CD1c-positive myeloid dendritic cell (primary cell): ENCODE data around the gene RWDD1.

Experiments used
- DNase-seq: peaks from one replicate; pipeline ENCODE4 v3.0.0-alpha.2; 2016; ENCODE audit errors: extremely low spot score

Gene RWDD1

DNA sequence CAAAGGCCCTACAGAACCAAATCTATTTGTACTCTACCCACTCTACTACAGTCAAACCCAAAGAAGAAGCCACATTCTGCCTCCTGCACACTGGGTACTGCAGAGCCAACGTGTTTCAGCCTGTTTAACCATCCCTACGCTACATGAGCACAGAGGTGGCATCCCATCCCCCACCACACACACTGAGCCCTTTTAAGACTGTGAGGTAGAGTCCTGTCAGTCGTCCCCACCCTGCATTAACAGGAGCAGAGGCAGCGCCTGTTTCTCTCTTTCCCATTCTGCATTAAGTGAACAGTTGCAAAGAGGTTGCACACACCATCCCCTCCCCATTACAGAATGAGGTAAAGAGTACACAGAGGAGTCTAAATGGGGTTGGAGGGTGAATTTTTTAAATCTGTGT, 39.8 kb downstream of the RWDD1 start:
- no peak for DNase-seq

DNA sequence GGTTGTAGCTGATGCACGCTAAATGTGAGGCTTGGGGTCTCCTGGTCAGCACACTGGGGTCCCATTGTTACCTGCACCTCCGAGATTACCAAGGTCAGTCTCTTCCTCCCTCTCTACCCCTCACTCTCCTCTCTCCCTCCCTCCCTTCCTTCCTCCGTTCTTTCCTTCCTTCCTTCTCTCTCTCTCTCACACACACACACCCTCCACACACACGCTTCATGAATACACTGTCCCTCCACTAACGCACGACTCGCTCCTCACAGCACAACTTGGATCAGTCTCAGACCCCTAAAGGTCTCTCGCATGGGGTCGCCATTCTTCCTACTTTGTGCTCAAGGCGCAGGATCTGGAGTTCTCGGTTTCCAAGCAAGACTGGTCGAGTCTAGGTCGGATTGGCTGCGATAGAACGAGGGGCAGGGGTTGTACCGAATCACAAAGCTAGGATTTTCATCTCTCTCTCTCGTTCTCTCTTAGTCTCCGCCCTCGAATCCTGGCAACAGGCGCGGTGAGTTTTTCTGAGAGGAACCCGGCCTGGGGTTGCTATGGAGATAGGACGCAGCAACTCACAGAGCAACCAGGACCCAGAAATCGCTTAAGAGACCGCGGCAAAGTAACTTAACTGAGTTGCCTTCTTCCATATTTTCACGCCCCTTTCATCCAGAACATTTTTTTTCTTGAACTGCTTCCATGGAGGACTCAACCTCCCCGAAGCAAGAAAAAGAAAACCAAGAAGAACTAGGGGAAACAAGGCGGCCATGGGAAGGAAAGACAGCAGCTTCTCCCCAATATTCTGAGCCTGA, 44.8 kb downstream of the RWDD1 start, which contains the start of gene RSPH4A:
TSS of gene RSPH4A (plus strand) at position 543 of the 800 bp plus-strand sequence. CDS start at position 688, 145 bp downstream.
- DNase-seq = peak; percentile 75

DNA sequence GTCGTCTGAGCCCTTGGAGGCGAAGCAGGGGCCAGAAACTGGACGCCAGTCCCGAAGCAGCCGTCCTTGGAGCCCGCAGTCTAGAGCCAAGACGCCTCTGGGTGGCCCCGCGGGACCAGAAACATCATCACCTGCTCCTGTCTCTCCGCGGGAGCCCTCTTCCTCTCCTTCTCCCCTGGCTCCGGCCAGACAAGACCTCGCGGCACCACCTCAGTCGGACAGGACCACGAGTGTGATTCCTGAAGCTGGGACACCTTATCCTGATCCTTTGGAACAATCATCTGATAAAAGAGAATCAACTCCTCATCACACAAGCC, 45.4 kb downstream of the RWDD1 start:
- DNase-seq = no peak

DNA sequence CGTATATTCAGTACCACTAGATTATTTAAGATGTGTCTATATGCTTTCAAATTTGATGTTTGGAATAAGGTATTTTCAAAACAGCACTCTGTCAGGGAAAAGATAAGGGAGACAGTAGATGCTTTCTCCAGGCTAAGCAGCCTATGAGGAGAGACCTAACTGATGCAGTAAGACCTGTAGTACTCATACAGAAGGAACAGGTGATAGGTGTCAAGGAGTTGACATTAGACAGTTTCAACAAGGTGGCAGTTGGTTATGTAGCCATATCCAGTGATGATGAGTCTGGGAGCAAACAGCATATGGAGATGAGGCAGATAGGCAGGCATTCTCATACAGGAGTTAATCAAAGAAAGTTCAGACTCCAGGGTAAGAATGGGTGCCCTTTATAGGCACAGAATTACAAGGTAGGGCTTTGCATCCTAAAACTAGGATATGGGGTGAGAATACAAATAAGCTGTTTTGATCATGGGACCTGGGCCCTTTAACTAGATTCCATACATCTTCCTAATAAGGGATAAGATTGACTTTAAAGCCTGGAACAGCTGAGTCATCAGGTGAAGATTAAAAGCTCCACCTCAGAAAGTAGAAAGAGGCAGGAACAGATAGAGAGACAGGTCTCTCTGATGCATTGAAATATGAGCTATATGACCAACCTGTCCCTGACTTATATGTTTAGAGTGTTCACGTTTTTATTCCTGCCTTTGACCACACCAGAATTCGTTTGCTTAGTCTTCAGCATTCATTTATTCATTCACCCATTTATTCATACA, 52.9 kb downstream of the RWDD1 start:
- no peak for DNase-seq

DNA sequence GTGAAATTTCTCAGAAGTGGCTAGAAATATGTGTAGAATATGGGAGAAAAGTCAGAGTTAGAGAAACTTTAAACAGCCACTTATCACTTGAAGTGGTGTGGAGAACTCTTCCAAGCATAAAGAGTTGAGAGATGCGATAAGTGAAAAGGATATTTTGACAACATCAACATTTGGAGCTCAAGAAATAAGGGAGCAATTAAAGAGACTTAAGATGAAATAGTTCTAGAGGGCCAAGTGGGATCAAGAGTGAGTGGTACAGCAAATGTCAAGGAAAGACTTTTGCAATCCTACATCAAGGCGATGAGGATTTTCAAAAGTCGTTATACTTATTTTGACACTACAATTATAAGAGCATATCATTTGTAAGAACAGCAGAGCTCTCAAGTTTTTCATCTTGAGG, 54.6 kb downstream of the RWDD1 start:
- no peak for DNase-seq

DNA sequence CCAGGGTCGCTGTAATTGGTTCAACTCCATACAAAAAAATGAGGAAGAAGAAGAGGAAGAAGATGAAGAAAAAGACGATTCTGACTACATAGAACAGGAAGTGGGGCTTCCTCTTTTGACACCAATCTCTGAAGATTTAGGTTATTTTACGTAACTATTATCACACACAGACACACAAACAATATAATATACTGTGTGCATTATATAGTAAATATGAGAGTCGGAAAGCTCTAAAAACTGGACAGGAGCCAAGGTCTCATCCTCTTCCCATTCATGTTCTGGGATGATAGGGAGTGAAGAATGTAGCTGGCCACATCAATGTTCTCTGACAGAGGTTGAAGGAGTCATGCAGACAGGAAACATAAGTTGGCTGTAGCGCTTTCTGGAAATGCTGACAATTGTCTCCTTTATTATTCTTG, 58.3 kb downstream of the RWDD1 start:
- DNase-seq = peak; percentile 74

DNA sequence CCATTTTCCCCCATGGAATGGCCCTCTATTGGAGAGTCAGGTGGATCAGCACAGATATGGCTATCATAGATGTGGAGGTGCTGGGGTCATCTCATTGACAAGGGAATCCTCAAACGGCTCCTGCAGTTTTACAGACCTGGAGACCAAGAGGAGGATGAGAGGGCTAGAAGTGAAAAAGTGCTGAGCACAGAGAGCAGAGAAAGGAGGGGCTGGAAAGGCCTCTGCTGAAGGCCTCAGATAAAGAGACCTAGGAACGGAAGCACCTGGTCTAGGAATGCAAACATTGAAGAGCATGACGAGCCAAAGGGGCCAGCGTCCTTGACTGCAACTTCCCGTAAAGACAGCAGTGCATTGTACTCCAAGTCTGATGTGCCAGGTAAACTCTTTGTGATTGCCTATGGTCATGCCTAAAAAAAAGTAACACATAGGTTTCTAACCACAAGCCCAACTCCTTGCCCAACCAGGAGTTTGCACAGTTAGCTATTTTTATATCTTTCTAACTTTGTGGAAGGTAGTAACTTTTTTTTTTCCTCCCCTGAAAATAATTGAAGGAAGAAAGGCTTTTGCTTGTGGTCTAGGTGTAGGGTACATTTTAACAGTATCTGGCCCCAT, 60.2 kb downstream of the RWDD1 start:
- DNase-seq = no peak

DNA sequence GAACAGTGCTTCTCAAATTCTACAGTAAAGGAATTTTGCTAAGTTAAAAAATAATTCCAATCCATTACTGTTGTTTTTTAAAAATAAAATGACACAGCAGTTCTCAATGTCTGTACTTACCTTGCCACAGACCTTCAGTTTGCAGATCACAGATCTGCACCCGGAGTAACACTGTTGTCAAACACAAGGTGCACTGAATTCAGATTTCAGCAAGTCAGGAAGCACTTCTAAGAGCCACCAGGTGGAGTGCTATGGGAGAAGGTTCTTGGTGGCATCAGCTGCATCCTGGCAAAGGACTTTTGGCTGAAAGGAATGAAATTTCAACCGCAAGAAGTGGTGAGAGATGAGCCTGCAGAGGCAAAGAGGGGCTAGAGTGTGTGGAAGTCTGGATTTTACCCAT, 62.4 kb downstream of the RWDD1 start:
- no peak for DNase-seq
